Mucosa of descending colon (tissue), 3 donors: Measurements from ENCODE around the gene DMPK. TPM values are rescaled to one million over a fixed set of nuclear protein-coding genes. Genes with fewer than 3 reads are reported as not detected.

Experiments
- ATAC-seq: fragments of 200-7000 bp; cut with Tn5 transposase; one replicate; pipeline ENCODE4 v1.9.1; 2020; ENCODE audit warnings: mild to moderate bottlenecking, moderate library complexity
- DNase-seq, 3 donors: peaks; one replicate each; pipeline ENCODE4 v3.0.0-alpha.2; 2020
- H3K36me3 ChIP-seq: fragments of 200-600 bp; one replicate; pipeline ENCODE4 v1.8.0; 2021; ENCODE audit warnings: low read depth, mild to moderate bottlenecking
- H3K4me1 ChIP-seq: fragments of 200-600 bp; one replicate; pipeline ENCODE4 v1.8.0; 2021; ENCODE audit warnings: low read depth, mild to moderate bottlenecking
- H3K4me3 ChIP-seq: fragments of 200-600 bp; one replicate; pipeline ENCODE4 v1.8.0; 2021; ENCODE audit warnings: mild to moderate bottlenecking
- H3K9me3 ChIP-seq: fragments of 200-600 bp; one replicate; pipeline ENCODE4 v1.8.0; 2021; ENCODE audit warnings: mild to moderate bottlenecking
- intact Hi-C, 2 donors: fragments of 100-400 bp; cut with DNase I in 1 of 2; cut with micrococcal nuclease in 1 of 2; formaldehyde crosslinking; loops; one replicate each; pipeline versions ENCODE4 v1.11.0 to v1.11.1; 2022; cut with DNase I, micrococcal nuclease
- total RNA-seq, 3 donors: library from RNA; stranded (reverse); fragmentation: NEBNext Ultra II Directional in 2 of 3; extraction: Animal tissue kit (Norgen Biotek cat#: 25700) in 2 of 3; gene quantifications; one replicate each; pipeline versions ENCODE4 v1.2.1 to v1.2.4, GENCODE V29; 2021 to 2023
- TF ChIP-seq, protein P1 (sequence below): fragments of 200-600 bp; IDR thresholded peaks from one replicate; pipeline ENCODE4 v1.8.0; 2022; ENCODE audit warnings: antibody characterized with exemption, mild to moderate bottlenecking
- donor health status: DM: no; HTN: no; CAD: no; lungs with moderate emphysema.
- donor health status: DM: no; HTN: no; CAD: no.
- donor health status: DM: no; HTN: yes; CAD: no.

Gene DMPK
- total RNA-seq, 3 donors from 2014 or later, result 23.9 to 123 (median 33.9) TPM

DNA sequence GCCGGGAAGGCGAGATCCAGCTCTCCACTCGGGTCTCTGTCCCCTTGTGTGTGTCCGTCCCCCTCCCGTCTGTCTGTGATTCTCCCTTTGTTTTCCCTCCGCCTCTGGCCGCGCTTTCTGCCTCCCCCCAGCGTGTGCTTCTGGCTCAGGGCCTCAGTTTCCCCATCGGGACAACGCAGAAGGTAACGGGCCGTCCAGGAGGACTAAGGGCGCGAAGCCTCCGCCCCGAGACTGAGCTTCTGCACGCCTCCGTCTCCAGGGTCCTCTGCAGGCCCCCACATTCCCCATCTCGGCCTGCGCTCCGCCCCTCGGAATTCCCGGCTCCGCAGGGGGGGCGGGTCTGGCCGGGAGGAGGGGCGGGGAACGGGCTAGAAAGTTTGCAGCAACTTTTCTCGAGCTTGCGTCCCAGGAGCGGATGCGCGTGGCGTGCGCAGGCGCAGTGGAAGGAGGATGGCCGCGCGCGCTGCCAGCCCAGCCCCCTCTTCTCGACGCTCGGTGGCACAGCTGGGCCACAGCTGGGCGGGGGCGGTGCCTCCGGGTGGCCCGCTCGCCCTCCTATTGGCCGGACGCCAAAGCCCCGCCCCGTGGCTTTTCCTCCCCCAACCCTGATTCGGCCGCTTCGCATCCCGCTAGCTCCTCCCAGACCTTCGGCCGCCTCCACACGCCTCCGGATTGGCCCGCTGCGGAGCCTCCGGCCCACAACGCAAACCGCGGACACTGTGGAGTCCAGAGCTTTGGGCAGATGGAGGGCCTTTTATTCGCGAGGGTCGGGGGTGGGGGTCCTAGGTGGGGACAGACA is 13.1 kb downstream of the DMPK start, which contains the start of gene SIX5:
SIX5 (minus strand) TSS at position 269 of the 799 bp plus-strand sequence. CDS start 408 bp downstream, outside the sequence.
- no peaks in the 10 kb centered on the region for H3K36me3 ChIP-seq
- ATAC-seq (peak; percentile 69), DNase-seq (peak; percentile 99 to 100 (median 99))
- peaks cover 27% of the 10 kb centered on the region for H3K4me1 ChIP-seq
- intact Hi-C loops, result no loop called here
- no peaks in the 10 kb centered on the region for H3K9me3 ChIP-seq
- H3K4me3 ChIP-seq, result peak within 1 kb of the TSS; percentile 52
- TF ChIP-seq, protein P1, sequence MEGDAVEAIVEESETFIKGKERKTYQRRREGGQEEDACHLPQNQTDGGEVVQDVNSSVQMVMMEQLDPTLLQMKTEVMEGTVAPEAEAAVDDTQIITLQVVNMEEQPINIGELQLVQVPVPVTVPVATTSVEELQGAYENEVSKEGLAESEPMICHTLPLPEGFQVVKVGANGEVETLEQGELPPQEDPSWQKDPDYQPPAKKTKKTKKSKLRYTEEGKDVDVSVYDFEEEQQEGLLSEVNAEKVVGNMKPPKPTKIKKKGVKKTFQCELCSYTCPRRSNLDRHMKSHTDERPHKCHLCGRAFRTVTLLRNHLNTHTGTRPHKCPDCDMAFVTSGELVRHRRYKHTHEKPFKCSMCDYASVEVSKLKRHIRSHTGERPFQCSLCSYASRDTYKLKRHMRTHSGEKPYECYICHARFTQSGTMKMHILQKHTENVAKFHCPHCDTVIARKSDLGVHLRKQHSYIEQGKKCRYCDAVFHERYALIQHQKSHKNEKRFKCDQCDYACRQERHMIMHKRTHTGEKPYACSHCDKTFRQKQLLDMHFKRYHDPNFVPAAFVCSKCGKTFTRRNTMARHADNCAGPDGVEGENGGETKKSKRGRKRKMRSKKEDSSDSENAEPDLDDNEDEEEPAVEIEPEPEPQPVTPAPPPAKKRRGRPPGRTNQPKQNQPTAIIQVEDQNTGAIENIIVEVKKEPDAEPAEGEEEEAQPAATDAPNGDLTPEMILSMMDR, result no peak

DNA sequence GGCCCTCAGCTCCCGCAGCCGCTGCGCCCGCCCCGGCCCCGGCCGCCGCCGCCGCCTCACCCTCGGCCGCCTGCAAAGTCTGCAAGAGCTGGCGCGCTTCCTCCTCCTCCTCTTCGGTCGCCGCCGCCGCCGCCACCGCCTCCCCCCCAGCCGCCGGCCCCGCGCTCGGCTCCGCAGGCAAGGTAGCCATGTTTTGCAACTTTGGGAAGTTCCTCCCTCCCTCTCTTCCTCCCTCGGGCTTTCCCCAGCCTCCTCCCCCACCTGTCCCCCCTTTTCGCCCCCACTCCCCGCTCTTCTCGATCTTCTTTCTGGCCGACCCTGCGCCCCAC is 13.7 kb downstream of the DMPK start:
- DNase-seq, result peak in 2 of 3 donors; percentile 70
- TF ChIP-seq, protein P1, result no peak
- Histone ChIP-seq H3K4me1 (peaks cover 30% of the 10 kb centered on the region), H3K9me3 (no peaks in the 10 kb centered on the region), H3K36me3 (no peaks in the 10 kb centered on the region), H3K4me3 (peak overlapping the region; percentile 52)
- ATAC-seq, result no peak
- intact Hi-C loops, result no loop called here

DNA sequence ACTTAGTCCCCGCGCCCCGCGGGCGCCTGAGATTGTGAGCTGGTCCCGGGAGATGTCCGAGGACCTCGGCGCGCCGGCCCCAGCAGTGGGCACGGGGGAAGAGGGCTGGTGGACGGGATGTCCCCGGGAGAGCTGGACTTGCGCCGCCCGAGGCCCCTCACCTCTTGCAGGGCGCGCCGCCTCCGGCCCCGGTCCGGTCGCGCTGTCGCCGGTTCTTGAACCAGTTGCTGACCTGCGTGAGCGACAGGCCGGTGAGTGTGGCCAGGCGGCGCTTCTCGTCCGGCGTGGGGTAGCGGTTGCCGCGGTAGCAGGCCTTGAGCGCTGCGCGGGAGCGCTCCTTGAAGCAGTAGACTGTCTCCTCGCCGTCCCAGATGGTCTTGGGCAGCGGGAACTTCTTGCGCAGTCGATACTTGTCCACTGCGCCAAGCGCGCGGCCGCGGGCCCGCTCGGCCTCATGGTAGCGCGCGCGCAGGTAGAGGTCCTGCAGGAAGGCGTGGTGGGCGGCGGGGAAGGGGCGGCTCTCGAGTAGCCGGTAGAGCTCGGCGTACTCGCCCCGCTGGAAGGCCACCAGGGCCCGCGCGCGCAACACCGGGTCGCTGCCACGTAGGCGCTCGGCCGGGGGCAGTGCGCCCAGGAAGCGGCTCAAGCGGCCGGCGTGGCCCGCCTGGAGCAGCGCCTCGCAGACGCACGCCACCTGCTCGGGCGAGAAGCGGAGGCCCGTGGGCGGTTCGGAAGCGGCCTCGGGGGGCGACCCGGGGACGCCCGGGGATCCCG is 14.2 kb downstream of the DMPK start:
- TF ChIP-seq, protein P1, result no peak
- Histone ChIP-seq H3K4me1 (peaks cover 30% of the 10 kb centered on the region), H3K9me3 (no peaks in the 10 kb centered on the region), H3K4me3 (peak overlapping the region; percentile 52), H3K36me3 (no peaks in the 10 kb centered on the region)
- DNase-seq (peak; percentile 69 to 81 (median 74)), ATAC-seq (peak; percentile 2)
- intact Hi-C loops, result no loop called here

DNA sequence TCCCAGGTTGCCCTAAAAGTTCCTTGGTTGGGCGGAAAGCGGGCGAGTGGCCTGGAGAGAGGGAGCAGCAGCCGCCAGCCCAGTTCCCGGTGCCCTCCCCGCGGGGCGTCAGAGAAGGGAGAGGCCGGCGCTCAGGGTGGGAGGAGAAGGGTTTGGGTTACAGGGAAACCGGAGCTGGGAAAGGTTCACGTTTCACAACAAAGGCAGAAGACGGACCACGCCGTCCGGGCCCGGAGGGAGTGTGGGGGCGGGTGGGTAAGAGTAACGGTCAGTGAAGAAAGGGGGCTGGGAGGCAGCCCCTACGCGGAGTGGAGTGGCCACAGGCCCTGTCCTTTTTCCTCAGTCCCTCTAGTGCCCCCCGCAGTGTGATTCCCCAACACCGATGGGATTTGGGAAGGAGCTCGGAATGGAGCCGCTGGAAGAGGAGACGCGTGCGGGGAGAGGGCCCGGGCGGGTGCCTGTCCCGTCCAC is 14.8 kb downstream of the DMPK start:
- H3K4me1 ChIP-seq, result peaks cover 30% of the 10 kb centered on the region
- DNase-seq (peak; percentile 69 to 82 (median 81)), ATAC-seq (peak; percentile 3)
- H3K36me3 ChIP-seq, result no peaks in the 10 kb centered on the region
- peak overlapping the region; percentile 52 for H3K4me3 ChIP-seq
- no peaks in the 10 kb centered on the region for H3K9me3 ChIP-seq
- intact Hi-C loops, result no loop called here
- TF ChIP-seq, protein P1, result no peak

DNA sequence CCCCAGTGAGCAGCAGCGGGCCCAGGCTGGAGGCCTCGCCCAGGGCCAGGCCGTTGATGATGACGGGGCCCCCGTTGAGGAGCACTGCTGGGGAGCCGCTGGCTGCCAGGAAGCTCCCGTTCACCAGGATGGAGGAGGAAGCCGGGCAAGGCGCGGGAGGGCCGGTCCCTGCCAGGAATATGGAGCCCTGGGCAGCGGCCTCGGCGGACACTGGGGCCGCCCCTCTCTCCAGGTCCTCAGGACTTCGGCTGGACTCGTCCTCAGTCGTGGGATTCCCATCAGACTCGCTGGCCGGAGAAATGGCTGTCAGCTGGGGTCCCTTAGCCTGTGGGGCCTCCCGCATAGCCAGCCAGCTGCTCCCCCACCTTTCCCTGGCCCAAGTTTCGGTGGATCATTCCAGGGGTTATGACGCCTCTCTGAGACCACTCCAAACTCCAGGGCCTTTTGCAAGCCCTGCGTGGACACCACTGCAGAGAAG is 15.4 kb downstream of the DMPK start:
- DNase-seq (no peak), ATAC-seq (no peak)
- intact Hi-C loops, result no loop called here
- no peaks in the 10 kb centered on the region for H3K9me3 ChIP-seq
- H3K4me1 ChIP-seq, result peaks cover 30% of the 10 kb centered on the region
- no peak overlapping the region for H3K4me3 ChIP-seq
- TF ChIP-seq, protein P1, result no peak
- H3K36me3 ChIP-seq, result no peaks in the 10 kb centered on the region
